K562 (cell line): ENCODE data around the gene ADM5. TPM values are rescaled to one million over a fixed set of nuclear protein-coding genes. Genes with fewer than 3 reads are reported as not detected.

ENCODE experiments used
- ARHGAP35 ChIP-seq: fragments of 450-650 bp; IDR thresholded peaks from 2 replicates; pipeline ENCODE4 v1.6.1; 2018; ENCODE audit not compliant: partially characterized antibody
- CCNT2 ChIP-seq: IDR thresholded peaks from 2 replicates; pipeline ENCODE4 v1.6.1; 2011; ENCODE audit warnings: borderline replicate concordance, low read depth, mild to moderate bottlenecking, moderate library complexity, mixed read lengths, low read length; ENCODE audit not compliant: insufficient read length; ENCODE audit errors: extremely low read depth
- ELF2 ChIP-seq: fragments of 250-450 bp; sonication (Bioruptor Pico); IDR thresholded peaks from 2 replicates; pipeline ENCODE4 v1.5.0; 2021; ENCODE audit warnings: mild to moderate bottlenecking
- EZH2 ChIP-seq: IDR thresholded peaks from 2 replicates; pipeline ENCODE4 v1.6.1; 2012; ENCODE audit warnings: low read depth, mild to moderate bottlenecking, inconsistent platforms, low read length, borderline replicate concordance
- NR2C2 ChIP-seq, 2 experiments: fragments of 200-800 bp in 1 of 2; sonication (Bioruptor generic) in 1 of 2; sonication (generic) in 1 of 2; formaldehyde crosslinking in 1 of 2; IDR thresholded peaks; 2 replicates each; pipeline versions ENCODE4 v1.6.1 to v1.8.0; 2016 to 2022; ENCODE audit warnings: mild to moderate bottlenecking in 1 of 2, missing compliant biosample characterization in 1 of 2, missing genetic modification characterization in 1 of 2, missing genetic modification reagents in 1 of 2
- PHF8 ChIP-seq: fragments of 200-600 bp; sonication (generic); IDR thresholded peaks from 2 replicates; pipeline ENCODE4 v1.6.1; 2012; ENCODE audit warnings: mixed run types, mild to moderate bottlenecking, inconsistent platforms, low read length, moderate library complexity, borderline replicate concordance
- RBFOX2 ChIP-seq: fragments of 200-400 bp; formaldehyde crosslinking; IDR thresholded peaks from 2 replicates; pipeline ENCODE4 v1.6.1; 2017; ENCODE audit warnings: low read depth, mild to moderate bottlenecking, low read length, moderate library complexity
- SMARCE1 ChIP-seq: fragments of 450-650 bp; IDR thresholded peaks from 2 replicates; pipeline ENCODE4 v1.7.1; 2016; ENCODE audit warnings: mild to moderate bottlenecking
- SRF ChIP-seq, 2 experiments: fragments of 250-450, 450-650 bp in 1 of 2; sonication (Bioruptor Pico) in 1 of 2; sonication (generic) in 1 of 2; formaldehyde crosslinking; IDR thresholded peaks; 2 replicates each; pipeline versions ENCODE4 v1.5.0 to v1.5.1; 2020 to 2022; ENCODE audit warnings: mild to moderate bottlenecking in 1 of 2, missing genetic modification reagents in 1 of 2
- SUPT5H ChIP-seq: fragments of 450-650 bp; IDR thresholded peaks from 2 replicates; pipeline ENCODE4 v1.6.1; 2016
- TCF7L2 ChIP-seq: fragments of 150-350 bp; IDR thresholded peaks from 2 replicates; pipeline ENCODE4 v1.6.1; 2016; ENCODE audit warnings: low read depth, mild to moderate bottlenecking, low read length, moderate library complexity
- ZKSCAN1 ChIP-seq: fragments of 150-350 bp; IDR thresholded peaks from 2 replicates; pipeline ENCODE4 v1.6.1; 2016; ENCODE audit warnings: low read depth, low read length
- ZNF253 ChIP-seq: fragments of 250-450 bp; sonication (Bioruptor Pico); conservative IDR thresholded peaks from 2 replicates; pipeline ENCODE4 v1.6.1; 2021; ENCODE audit warnings: mild to moderate bottlenecking
- ZNF57 ChIP-seq: fragments of 450-650 bp; formaldehyde crosslinking; IDR thresholded peaks from 2 replicates; pipeline ENCODE4 v1.4.0; 2020; ENCODE audit warnings: mild to moderate bottlenecking, moderate library complexity
- ZSCAN29 ChIP-seq: fragments of 450-650 bp; IDR thresholded peaks from 2 replicates; pipeline ENCODE4 v1.6.1; 2017
- ZZZ3 ChIP-seq: fragments of 450-650 bp; IDR thresholded peaks from 2 replicates; pipeline ENCODE4 v1.6.1; 2016; ENCODE audit warnings: antibody characterized with exemption, mild to moderate bottlenecking, moderate library complexity
- polyA plus RNA-seq, 8 experiments: library from polyadenylated mRNA; depleted of rRNA in 4 of 8; stranded (reverse) in 5 of 8; unstranded in 3 of 8; fragments of >200 nt; fragmentation: Nextera tagmentation in 2 of 8; fragmentation: Illumina TruSeq in 1 of 8; extraction: Ambion mirVana in 2 of 8; extraction: Trizol in 1 of 8; gene quantifications; 2 replicates each; pipeline versions ENCODE4 v1.2.1 to v1.2.3, GENCODE V29; 2011 to 2014; ENCODE audit warnings: inconsistent platforms in 1 of 8, missing spikeins in 1 of 8
- total RNA-seq, 7 experiments: library from RNA; depleted of rRNA in 6 of 7; stranded (reverse); fragments of >200 nt in 6 of 7; fragmentation: Illumina TruSeq in 2 of 7; extraction: Trizol in 2 of 7; gene quantifications; 2 replicates each; pipeline versions ENCODE4 v1.2.1 to v1.2.3, GENCODE V29; 2011 to 2021; ENCODE audit warnings: low replicate concordance in 1 of 7
- TF ChIP-seq, protein P1 (sequence below), 2 experiments: fragments of 450-650 bp; IDR thresholded peaks; 2 replicates each; pipeline ENCODE4 v1.6.1; 2016; ENCODE audit warnings: mild to moderate bottlenecking in 2 of 2, borderline replicate concordance in 1 of 2, low read depth in 1 of 2, moderate library complexity in 1 of 2
- TF ChIP-seq, protein P2 (sequence below): fragments of 450-650 bp; IDR thresholded peaks from 2 replicates; pipeline ENCODE4 v1.6.1; 2016; ENCODE audit warnings: antibody characterized with exemption

The ADM5 gene
- total and polyA plus RNA-seq, 9 of the 15 experiments (the other 6 are each of a cell fraction or from before 2014, with no cell fraction given), result 0.13 to 8.4 (median 2.0) TPM; not detected in 1

DNA sequence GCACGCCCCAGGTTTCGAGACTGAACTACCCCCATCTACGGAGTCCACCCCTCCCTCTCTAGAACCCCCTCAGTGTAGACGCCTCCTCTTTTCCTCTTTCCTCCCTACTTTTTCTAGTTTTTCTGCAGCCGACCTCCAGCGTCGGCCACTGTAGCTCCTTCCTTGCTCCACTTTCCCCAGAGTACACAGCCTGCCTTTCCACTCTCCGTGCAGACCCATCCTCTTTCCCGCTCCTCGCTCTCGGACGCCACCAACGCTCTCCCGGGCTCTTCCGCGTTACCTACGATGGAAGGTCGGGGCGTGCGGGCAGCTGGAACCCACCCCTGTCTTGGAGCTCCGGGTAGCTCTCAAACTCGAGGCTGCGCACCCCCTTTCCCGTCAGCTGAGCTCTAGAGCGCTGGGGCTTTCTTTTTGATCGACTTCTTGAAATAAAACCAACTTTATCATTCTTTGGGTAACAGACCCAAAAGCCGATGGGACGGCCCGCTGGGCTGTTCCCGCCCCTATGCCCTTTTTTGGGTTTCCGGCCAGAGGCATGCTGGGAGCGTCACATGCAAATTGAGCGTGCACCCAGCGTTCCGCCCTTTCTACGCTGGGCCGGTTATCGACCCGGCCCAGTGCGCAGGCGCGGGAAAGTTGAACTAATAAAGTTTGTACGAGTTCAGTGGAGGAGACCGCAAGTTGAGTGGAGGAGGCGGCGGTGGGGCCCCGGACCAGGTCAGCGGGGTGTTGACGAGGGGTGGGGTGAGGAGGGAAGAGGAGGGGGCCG lies 23.9 kb upstream of the ADM5 start, which contains the start of the genes BCL2L12 and IRF3 (continued):
- TF ChIP-seq, protein P1, sequence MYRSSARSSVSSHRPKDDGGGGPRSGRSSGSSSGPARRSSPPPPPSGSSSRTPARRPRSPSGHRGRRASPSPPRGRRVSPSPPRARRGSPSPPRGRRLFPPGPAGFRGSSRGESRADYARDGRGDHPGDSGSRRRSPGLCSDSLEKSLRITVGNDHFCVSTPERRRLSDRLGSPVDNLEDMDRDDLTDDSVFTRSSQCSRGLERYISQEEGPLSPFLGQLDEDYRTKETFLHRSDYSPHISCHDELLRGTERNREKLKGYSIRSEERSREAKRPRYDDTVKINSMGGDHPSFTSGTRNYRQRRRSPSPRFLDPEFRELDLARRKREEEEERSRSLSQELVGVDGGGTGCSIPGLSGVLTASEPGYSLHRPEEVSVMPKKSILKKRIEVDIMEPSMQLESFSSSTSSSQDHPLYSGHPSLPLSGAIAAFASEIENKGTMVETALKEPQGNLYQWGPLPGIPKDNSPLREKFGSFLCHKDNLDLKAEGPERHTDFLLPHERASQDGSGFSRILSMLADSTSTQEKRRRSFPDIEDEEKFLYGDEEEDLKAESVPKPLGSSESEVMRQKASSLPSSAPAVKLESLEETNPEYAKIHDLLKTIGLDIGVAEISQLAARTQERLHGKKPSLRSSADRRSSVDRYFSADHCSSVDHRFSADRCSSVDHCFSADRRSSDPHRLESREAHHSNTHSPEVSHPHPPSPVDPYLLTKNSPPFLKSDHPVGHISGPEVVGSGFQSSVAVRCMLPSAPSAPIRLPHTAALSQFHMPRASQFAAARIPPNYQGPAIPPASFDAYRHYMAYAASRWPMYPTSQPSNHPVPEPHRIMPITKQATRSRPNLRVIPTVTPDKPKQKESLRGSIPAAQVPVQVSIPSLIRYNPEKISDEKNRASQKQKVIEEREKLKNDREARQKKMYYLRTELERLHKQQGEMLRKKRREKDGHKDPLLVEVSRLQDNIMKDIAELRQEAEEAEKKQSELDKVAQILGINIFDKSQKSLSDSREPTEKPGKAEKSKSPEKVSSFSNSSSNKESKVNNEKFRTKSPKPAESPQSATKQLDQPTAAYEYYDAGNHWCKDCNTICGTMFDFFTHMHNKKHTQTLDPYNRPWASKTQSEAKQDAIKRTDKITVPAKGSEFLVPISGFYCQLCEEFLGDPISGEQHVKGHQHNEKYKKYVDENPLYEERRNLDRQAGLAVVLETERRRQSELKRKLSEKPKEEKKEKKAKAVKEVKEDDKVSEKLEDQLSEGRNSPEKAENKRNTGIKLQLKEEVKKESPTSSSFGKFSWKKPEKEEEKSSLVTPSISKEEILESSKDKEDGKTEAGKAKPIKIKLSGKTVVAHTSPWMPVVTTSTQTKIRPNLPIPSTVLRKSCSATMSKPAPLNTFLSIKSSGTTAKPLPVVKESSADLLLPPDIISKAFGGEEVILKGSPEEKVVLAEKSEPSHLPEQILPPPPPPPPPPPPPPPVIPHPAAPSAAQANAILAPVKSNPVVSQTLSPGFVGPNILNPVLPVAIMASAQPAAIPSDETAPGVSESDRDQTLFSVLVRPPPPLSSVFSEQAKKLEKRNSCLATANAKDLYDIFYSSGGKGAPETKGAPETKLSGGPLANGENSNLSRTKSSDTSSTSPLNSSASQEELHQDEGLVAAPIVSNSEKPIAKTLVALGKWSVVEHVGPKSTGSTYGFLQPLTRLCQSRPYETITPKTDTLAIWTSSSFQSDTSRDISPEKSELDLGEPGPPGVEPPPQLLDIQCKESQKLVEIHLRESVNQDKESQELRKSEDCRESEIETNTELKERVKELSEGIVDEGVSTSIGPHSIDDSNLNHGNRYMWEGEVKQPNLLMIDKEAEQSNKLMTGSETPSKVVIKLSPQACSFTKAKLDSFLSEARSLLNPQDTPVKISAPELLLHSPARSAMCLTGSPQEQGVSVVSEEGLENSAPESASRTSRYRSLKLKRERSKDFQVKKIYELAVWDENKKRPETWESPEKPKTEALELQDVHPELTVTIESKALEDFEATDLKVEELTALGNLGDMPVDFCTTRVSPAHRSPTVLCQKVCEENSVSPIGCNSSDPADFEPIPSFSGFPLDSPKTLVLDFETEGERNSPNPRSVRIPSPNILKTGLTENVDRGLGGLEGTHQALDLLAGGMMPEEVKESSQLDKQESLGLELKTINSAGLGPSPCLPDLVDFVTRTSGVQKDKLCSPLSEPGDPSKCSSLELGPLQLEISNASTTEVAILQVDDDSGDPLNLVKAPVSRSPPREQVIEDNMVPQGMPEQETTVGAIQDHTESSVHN (IDR thresholded peaks at IDR 0.05; ENCODE audit: borderline replicate concordance in 1 of 2, low read depth in 1 of 2), result peak in 1 of 2 experiments; percentile 23; a peak in 1 of 4 replicates
- peak; percentile 95 for TF ChIP-seq ZSCAN29
- TF ChIP-seq ZNF253, result no peak
- no peak for TF ChIP-seq ZNF57
- TF ChIP-seq SMARCE1, result peak; percentile 35; the same call in 1 of the 2 replicates
- peak; percentile 29; the same call in 1 of the 2 replicates for TF ChIP-seq ZZZ3
- TF ChIP-seq EZH2, result no peak
- peak; percentile 89 for TF ChIP-seq SUPT5H
- TF ChIP-seq CCNT2, result peak; percentile 68
- peak; percentile 56 for TF ChIP-seq ARHGAP35
- peak; percentile 78; the same call in 1 of the 2 replicates for TF ChIP-seq PHF8
- TF ChIP-seq, protein P2, sequence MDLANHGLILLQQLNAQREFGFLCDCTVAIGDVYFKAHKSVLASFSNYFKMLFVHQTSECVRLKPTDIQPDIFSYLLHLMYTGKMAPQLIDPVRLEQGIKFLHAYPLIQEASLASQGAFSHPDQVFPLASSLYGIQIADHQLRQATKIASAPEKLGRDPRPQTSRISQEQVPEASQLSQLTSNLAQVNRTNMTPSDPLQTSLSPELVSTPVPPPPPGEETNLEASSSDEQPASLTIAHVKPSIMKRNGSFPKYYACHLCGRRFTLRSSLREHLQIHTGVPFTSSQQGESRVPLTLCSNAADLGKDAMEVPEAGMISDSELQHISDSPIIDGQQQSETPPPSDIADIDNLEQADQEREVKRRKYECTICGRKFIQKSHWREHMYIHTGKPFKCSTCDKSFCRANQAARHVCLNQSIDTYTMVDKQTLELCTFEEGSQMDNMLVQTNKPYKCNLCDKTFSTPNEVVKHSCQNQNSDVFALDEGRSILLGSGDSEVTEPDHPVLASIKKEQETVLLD, result peak; percentile 98
- no peak for TF ChIP-seq NR2C2 (CRISPR knock-in tag; IDR thresholded peaks at IDR 0.05)
- TF ChIP-seq NR2C2 (tag; IDR thresholded peaks at IDR 0.05), result peak; percentile 74; the same call in 1 of the 2 replicates
- TF ChIP-seq RBFOX2, result peak; percentile 93
- peak; percentile 26; the same call in 1 of the 2 replicates for TF ChIP-seq ZKSCAN1
- TF ChIP-seq TCF7L2, result 0 out of 2 replicates have a peak, but pooled peaks have one; percentile 12
- TF ChIP-seq ELF2 (CRISPR knock-in tag), result peak; percentile 65; the same call in 1 of the 2 replicates
- TF ChIP-seq SRF (CRISPR knock-in tag; IDR thresholded peaks at IDR 0.05), result peak; percentile 99 to 100
